SK-N-SH treated with all-trans-retinoic acid at 6 μM for 48 hours (cell line): ENCODE measurements around the gene CFAP100.

ENCODE experiments used
- ATAC-seq: fragments of 200-7000 bp; cut with Tn5 transposase; 3 replicates; pipeline ENCODE4 v1.9.1; 2020; ENCODE audit warnings: mild to moderate bottlenecking, moderate library complexity
- ARNTL ChIP-seq: fragments of 450-650 bp; formaldehyde crosslinking; IDR thresholded peaks from 2 replicates; pipeline ENCODE4 v1.5.0; 2020; ENCODE audit warnings: low read depth, mild to moderate bottlenecking, moderate library complexity, borderline replicate concordance
- BACH2 ChIP-seq: fragments of 250-450 bp; sonication (Bioruptor Pico); IDR thresholded peaks from 2 replicates; pipeline ENCODE4 v1.9.0; 2021; ENCODE audit warnings: mild to moderate bottlenecking, borderline replicate concordance
- CSDC2 ChIP-seq: fragments of 250-450 bp; sonication (Bioruptor Pico); IDR thresholded peaks from 2 replicates; pipeline ENCODE4 v1.5.0; 2020; ENCODE audit warnings: mild to moderate bottlenecking, moderate library complexity
- ESRRG ChIP-seq: fragments of 250-450 bp; sonication (Bioruptor Pico); IDR thresholded peaks from 2 replicates; pipeline ENCODE4 v1.6.1; 2021; ENCODE audit warnings: mild to moderate bottlenecking
- GLIS3 ChIP-seq: fragments of 250-450 bp; sonication (Bioruptor Pico); IDR thresholded peaks from 2 replicates; pipeline ENCODE4 v1.5.0; 2020; ENCODE audit warnings: mild to moderate bottlenecking, moderate library complexity
- ISL1 ChIP-seq: fragments of 250-450 bp; sonication (Bioruptor Pico); IDR thresholded peaks from 2 replicates; pipeline ENCODE4 v2.1.2; 2022; ENCODE audit warnings: mild to moderate bottlenecking, moderate library complexity
- OSR1 ChIP-seq: fragments of 250-450 bp; sonication (Bioruptor Pico); IDR thresholded peaks from 2 replicates; pipeline ENCODE4 v1.8.0; 2022; ENCODE audit warnings: moderate library complexity, mild to moderate bottlenecking, inconsistent platforms
- PPARA ChIP-seq: fragments of 250-450 bp; sonication (Bioruptor Pico); IDR thresholded peaks from 2 replicates; pipeline ENCODE4 v1.5.0; 2020; ENCODE audit warnings: mild to moderate bottlenecking, borderline replicate concordance
- RARB ChIP-seq: fragments of 250-450 bp; sonication (Bioruptor Pico); IDR thresholded peaks from 2 replicates; pipeline ENCODE4 v1.8.0; 2021; ENCODE audit warnings: mild to moderate bottlenecking, moderate library complexity
- SNAI2 ChIP-seq: fragments of 250-450 bp; sonication (Bioruptor Pico); IDR thresholded peaks from 2 replicates; pipeline ENCODE4 v1.5.0; 2020; ENCODE audit warnings: mild to moderate bottlenecking, moderate library complexity
- TCF4 ChIP-seq: fragments of 250-450 bp; sonication (Bioruptor Pico); IDR thresholded peaks from 2 replicates; pipeline ENCODE4 v1.8.0; 2021; ENCODE audit warnings: mild to moderate bottlenecking, moderate library complexity, borderline replicate concordance
- TOX ChIP-seq: fragments of 250-450 bp; sonication (Bioruptor Pico); IDR thresholded peaks from 2 replicates; pipeline ENCODE4 v1.8.0; 2021; ENCODE audit warnings: mild to moderate bottlenecking, moderate library complexity, borderline replicate concordance
- ZC3H10 ChIP-seq: fragments of 250-450 bp; sonication (Bioruptor Pico); IDR thresholded peaks from 2 replicates; pipeline ENCODE4 v1.5.1; 2021; ENCODE audit warnings: mild to moderate bottlenecking, moderate library complexity
- ZFP3 ChIP-seq: fragments of 250-450 bp; sonication (Bioruptor Pico); IDR thresholded peaks from 2 replicates; pipeline ENCODE4 v1.5.0; 2020; ENCODE audit warnings: mild to moderate bottlenecking, moderate library complexity
- ZFP30 ChIP-seq: fragments of 450-650 bp; formaldehyde crosslinking; IDR thresholded peaks from 2 replicates; pipeline ENCODE4 v1.5.0; 2022; ENCODE audit warnings: mild to moderate bottlenecking, moderate library complexity
- ZNF565 ChIP-seq: fragments of 450-650 bp; formaldehyde crosslinking; conservative IDR thresholded peaks from 2 replicates; pipeline ENCODE4 v1.5.0; 2020; ENCODE audit warnings: low read depth, mild to moderate bottlenecking, moderate library complexity
- ZNF70 ChIP-seq: fragments of 450-650 bp; formaldehyde crosslinking; IDR thresholded peaks from 2 replicates; pipeline ENCODE4 v1.5.0; 2020; ENCODE audit warnings: mild to moderate bottlenecking, moderate library complexity
- ZNF8 ChIP-seq: fragments of 450-650 bp; formaldehyde crosslinking; IDR thresholded peaks from 2 replicates; pipeline ENCODE4 v1.5.0; 2020; ENCODE audit warnings: mild to moderate bottlenecking, moderate library complexity
- TF ChIP-seq, protein P1 (sequence below): fragments of 250-450 bp; sonication (Bioruptor Pico); IDR thresholded peaks from 2 replicates; pipeline ENCODE4 v1.8.0; 2021; ENCODE audit warnings: low read depth, mild to moderate bottlenecking, moderate library complexity, borderline replicate concordance
- TF ChIP-seq, protein P2 (sequence below): fragments of 250-450 bp; sonication (Bioruptor Pico); IDR thresholded peaks from 2 replicates; pipeline ENCODE4 v1.5.1; 2020; ENCODE audit warnings: low read depth, mild to moderate bottlenecking, moderate library complexity
- TF ChIP-seq, protein P3 (sequence below): fragments of 250-450 bp; sonication (Bioruptor Pico); IDR thresholded peaks from 2 replicates; pipeline ENCODE4 v1.8.0; 2020; ENCODE audit warnings: mild to moderate bottlenecking, moderate library complexity, borderline replicate concordance
- TF ChIP-seq, protein P4 (sequence below): fragments of 250-450 bp; sonication (Bioruptor Pico); IDR thresholded peaks from 2 replicates; pipeline ENCODE4 v1.5.1; 2021; ENCODE audit warnings: mild to moderate bottlenecking, moderate library complexity

Gene CFAP100

DNA sequence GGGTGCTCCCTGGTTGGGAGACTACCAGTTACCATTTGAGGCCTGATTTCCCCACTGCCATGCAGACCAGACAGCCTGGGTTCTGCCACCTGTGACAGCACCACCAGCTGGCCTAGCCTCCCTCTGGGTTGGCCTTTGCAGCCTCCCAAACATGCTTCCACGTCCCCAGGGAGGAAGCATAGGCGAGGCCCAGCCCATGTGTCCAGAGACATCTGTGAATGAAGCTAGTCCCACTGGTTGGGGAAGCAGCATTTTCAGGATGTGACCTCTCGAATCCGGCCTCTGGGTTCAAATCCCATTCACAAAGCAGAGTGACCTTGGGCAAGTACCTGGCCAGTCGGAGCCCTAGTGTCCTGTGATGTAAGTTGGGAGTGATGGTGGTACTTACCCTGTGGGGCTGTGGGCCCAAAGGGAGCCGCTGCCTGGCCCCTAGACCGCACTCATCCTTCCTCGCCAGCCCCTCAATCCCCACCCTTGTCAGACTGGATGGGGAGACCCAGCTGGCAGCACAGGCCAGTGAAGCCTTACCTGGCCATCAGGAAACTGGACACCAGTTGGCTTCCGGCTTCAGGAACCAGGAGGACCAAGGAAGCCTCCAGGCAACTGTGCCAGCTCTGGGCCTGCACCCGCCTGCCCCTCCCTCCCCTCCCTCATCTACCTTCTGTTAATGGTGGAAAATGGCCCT is 43.5 kb upstream of the CFAP100 start (continued):
- TF ChIP-seq TOX (CRISPR knock-in tag) (no peak), ESRRG (CRISPR knock-in tag) (no peak), TCF4 (CRISPR knock-in tag) (no peak), BACH2 (CRISPR knock-in tag) (no peak), ZC3H10 (no peak), CSDC2 (CRISPR knock-in tag) (no peak), ZFP3 (CRISPR knock-in tag) (no peak), ZFP30 (no peak)

DNA sequence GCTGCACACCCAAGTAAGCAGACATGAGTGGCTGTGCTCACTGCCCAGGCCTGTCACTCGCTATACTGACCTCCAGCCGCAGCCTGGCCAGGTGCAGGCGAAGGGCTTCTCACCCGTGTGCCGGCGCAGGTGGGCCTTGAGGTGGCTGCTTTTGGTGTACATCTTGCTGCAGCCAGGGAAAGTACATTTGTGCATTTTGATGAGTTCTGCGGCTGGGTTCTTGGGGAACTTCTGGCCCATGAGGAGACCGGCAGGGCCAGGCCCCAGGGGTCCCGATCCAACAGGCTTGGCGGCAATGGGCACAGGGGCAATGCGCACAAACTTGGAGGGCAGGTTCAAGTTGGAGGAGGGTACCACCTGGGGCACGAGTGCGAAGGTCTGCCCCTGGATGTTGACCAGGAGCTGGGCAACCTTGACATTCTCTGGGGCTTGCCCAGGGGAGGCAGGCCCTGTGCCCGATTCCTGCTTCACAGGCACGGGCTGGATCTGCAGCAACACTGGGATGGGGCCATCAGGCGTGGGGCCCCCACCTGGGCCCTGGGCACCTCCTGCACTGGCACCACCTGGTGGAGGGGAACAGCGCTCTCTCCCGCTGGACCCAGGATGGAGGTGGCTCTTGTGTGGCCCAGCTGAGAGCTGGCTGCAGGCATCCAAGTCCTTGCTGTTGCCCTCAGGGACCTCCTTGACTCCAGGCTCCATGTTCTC is 42.8 kb upstream of the CFAP100 start:
- no peak for ATAC-seq
- no peak for TF ChIP-seq SNAI2
- no peak for TF ChIP-seq ESRRG (CRISPR knock-in tag)
- TF ChIP-seq TCF4 (CRISPR knock-in tag), result no peak
- no peak for TF ChIP-seq CSDC2 (CRISPR knock-in tag)
- TF ChIP-seq TOX (CRISPR knock-in tag), result no peak
- TF ChIP-seq ZNF565 (CRISPR knock-in tag), result no peak
- TF ChIP-seq RARB (CRISPR knock-in tag), result no peak
- no peak for TF ChIP-seq ISL1
- TF ChIP-seq, protein P1, sequence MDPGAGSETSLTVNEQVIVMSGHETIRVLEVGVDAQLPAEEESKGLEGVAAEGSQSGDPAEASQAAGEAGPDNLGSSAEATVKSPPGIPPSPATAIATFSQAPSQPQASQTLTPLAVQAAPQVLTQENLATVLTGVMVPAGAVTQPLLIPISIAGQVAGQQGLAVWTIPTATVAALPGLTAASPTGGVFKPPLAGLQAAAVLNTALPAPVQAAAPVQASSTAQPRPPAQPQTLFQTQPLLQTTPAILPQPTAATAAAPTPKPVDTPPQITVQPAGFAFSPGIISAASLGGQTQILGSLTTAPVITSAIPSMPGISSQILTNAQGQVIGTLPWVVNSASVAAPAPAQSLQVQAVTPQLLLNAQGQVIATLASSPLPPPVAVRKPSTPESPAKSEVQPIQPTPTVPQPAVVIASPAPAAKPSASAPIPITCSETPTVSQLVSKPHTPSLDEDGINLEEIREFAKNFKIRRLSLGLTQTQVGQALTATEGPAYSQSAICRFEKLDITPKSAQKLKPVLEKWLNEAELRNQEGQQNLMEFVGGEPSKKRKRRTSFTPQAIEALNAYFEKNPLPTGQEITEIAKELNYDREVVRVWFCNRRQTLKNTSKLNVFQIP (CRISPR knock-in tag), result no peak
- TF ChIP-seq, protein P2, sequence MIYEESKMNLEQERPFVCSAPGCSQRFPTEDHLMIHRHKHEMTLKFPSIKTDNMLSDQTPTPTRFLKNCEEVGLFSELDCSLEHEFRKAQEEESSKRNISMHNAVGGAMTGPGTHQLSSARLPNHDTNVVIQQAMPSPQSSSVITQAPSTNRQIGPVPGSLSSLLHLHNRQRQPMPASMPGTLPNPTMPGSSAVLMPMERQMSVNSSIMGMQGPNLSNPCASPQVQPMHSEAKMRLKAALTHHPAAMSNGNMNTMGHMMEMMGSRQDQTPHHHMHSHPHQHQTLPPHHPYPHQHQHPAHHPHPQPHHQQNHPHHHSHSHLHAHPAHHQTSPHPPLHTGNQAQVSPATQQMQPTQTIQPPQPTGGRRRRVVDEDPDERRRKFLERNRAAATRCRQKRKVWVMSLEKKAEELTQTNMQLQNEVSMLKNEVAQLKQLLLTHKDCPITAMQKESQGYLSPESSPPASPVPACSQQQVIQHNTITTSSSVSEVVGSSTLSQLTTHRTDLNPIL, result no peak
- no peak for TF ChIP-seq OSR1 (CRISPR knock-in tag)
- no peak for TF ChIP-seq ZNF8
- TF ChIP-seq ZNF70, result no peak
- TF ChIP-seq GLIS3, result no peak
- TF ChIP-seq ZFP3 (CRISPR knock-in tag), result no peak
- TF ChIP-seq, protein P3, sequence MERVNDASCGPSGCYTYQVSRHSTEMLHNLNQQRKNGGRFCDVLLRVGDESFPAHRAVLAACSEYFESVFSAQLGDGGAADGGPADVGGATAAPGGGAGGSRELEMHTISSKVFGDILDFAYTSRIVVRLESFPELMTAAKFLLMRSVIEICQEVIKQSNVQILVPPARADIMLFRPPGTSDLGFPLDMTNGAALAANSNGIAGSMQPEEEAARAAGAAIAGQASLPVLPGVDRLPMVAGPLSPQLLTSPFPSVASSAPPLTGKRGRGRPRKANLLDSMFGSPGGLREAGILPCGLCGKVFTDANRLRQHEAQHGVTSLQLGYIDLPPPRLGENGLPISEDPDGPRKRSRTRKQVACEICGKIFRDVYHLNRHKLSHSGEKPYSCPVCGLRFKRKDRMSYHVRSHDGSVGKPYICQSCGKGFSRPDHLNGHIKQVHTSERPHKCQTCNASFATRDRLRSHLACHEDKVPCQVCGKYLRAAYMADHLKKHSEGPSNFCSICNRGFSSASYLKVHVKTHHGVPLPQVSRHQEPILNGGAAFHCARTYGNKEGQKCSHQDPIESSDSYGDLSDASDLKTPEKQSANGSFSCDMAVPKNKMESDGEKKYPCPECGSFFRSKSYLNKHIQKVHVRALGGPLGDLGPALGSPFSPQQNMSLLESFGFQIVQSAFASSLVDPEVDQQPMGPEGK, result no peak
- TF ChIP-seq PPARA (CRISPR knock-in tag), result no peak
- TF ChIP-seq BACH2 (CRISPR knock-in tag), result no peak
- no peak for TF ChIP-seq ZFP30
- TF ChIP-seq ARNTL (CRISPR knock-in tag), result no peak

DNA sequence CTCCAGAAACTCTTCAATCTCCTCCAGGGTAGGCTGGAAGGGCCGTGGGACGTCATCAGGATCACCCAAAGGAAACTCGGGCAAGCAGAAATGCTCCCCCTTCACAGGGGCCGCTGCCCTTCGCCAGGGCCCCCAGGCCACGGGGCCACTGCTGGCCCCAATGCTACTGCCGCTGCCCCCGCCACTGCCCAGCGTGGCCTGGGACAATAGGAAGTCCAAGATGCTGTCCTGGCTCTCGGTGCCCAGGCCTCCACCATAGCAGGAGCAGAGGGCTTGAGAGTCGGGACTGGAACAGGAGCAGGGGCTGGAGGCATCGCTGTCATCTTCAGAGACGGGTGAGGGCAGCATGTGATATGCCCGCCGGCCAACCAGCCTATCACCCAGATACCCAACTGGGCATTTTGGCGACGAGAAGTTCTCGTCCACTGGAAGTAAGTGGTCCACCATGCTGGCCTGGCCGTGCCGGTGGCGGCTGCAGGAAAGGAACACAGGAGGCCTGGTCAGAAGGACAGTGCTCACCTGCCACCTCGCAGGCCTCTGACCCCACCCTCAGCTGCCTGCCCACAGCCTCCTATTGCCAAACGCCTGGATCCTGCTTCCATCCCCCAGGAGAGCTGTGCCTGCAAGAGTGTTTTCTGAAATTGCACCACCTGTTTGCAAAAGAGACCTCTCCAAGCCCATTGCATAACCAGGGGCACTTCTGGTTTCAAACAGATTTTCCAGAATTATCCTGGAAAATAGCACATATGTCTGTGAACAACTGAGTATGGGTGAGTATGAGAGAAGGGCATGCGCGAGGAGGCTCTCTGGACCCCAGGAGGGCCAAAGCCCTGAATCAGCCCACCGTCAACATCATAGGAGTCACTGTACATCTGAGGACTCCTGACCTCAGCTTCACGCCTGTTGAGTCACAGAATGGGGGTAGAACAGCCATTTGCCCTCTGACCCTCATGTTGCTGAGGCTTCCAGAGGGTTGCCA is 41.9 kb upstream of the CFAP100 start:
- ATAC-seq, result no peak
- TF ChIP-seq ISL1, result no peak
- TF ChIP-seq TOX (CRISPR knock-in tag), result no peak
- TF ChIP-seq ESRRG (CRISPR knock-in tag), result no peak
- TF ChIP-seq ZFP3 (CRISPR knock-in tag), result no peak
- TF ChIP-seq, protein P3, result no peak
- TF ChIP-seq, protein P4, sequence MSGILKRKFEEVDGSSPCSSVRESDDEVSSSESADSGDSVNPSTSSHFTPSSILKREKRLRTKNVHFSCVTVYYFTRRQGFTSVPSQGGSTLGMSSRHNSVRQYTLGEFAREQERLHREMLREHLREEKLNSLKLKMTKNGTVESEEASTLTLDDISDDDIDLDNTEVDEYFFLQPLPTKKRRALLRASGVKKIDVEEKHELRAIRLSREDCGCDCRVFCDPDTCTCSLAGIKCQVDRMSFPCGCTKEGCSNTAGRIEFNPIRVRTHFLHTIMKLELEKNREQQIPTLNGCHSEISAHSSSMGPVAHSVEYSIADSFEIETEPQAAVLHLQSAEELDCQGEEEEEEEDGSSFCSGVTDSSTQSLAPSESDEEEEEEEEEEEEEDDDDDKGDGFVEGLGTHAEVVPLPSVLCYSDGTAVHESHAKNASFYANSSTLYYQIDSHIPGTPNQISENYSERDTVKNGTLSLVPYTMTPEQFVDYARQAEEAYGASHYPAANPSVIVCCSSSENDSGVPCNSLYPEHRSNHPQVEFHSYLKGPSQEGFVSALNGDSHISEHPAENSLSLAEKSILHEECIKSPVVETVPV (CRISPR knock-in tag), result no peak
- no peak for TF ChIP-seq TCF4 (CRISPR knock-in tag)
- no peak for TF ChIP-seq GLIS3
- TF ChIP-seq ZNF8, result no peak
- TF ChIP-seq, protein P2, result no peak
- no peak for TF ChIP-seq PPARA (CRISPR knock-in tag)
- no peak for TF ChIP-seq ZC3H10
- TF ChIP-seq, protein P1 (CRISPR knock-in tag), result no peak
- TF ChIP-seq ZNF565 (CRISPR knock-in tag), result no peak
- no peak for TF ChIP-seq BACH2 (CRISPR knock-in tag)
